ENCODE data around the gene PRR22.
"Not testable (repeated sequence)": the region's sequence is repeated elsewhere in the genome, so short reads cannot be mapped to it uniquely, and the experiment has no call there.

The PRR22 gene

GRCh38 chr19:5751709-5752108 lies 32.8 kb downstream of the PRR22 start:
- DNase-seq (ENCODE audit: low read depth in 2 of 2): no peak

- no peak for DNase-seq (ENCODE audit: low read depth in 2 of 2)
These were observed 35.0 kb downstream of the PRR22 start for GRCh38 chr19:5749505-5749904.

GRCh38 chr19:5748920-5749319 lies 35.6 kb downstream of the PRR22 start:
- not testable (repeated sequence) for DNase-seq (ENCODE audit: low read depth in 2 of 2)

GRCh38 chr19:5744999-5745398 lies 39.5 kb downstream of the PRR22 start:
- DNase-seq (ENCODE audit: low read depth in 2 of 2): not testable (repeated sequence)

DNA sequence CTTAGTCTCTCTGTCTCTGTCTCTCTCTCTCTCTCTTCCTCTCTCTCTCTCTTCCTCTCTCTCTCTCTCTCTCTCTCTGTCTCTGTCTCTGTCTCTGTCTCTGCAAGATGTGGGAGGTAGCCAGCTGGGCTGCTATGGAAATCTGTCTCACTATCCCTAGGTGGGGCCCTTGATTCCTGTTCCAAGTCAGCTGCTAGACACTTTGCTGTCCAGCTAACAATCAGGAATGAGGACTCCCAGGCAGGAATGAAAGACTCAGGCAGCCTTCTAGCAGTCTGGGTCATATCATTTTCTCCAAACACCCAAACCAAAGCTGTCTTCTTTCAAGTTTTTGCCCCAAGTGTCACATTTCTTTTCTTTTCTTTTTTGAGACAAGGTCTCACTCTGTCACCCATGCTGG lies 40.9 kb downstream of the PRR22 start:
- DNase-seq (ENCODE audit: low read depth in 2 of 2): no peak

- DNase-seq (ENCODE audit: low read depth in 2 of 2): no peak
These were observed 42.5 kb downstream of the PRR22 start for GRCh38 chr19:5742051-5742450.

DNA sequence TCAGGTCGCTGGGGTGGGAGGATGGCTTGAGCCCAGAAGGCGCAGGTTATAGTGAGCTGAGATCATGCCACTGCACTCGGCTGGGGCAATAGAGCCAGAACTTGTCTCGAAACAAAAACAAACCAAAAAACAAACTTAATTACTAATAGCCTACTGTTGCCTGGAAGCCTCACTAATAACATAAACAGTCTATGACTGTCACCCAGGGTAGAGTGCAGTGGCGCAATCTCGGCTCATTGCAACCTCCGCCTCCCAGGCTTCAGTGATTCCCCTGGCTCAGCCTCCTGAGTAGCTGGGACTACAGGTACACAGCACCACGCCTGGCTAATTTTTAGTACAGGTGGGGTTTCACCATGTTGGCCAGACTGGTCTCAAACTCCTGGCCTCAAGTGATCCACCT lies 46.1 kb downstream of the PRR22 start:
- DNase-seq (ENCODE audit: low read depth in 2 of 2): no peak

GRCh38 chr19:5733172-5733571 lies 51.4 kb downstream of the PRR22 start:
- DNase-seq (ENCODE audit: low read depth in 2 of 2): not testable (repeated sequence)

Data from activated CD8-positive, alpha-beta memory T cell treated with anti-CD3 and anti-CD28 coated beads for 4 hours (primary cell).